ENCODE data around the gene SARS2.

Gene SARS2

DNA sequence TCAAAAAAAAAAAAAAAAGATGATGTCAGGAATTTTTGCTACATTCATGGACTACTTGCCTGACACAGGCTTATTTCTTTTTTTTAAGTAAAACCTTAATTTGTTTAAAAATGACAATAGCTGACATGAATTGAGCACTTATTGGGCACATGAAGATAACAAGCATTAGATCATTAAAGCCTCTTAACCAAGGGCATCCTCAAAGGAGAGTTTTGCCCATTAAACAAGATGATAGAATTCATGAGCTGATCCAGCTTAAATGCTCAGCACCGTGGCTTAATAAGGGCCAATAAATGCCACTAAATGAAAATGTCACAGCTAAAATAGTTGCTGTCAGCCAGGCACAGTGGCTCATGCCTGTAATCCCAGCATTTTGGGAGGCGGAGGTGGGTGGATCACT lies 25.7 kb upstream of the SARS2 start:
- H3K9ac ChIP-seq (ENCODE audit: low read length) = no peak overlapping the region
- no peaks in the 10 kb centered on the region for H3K9me3 ChIP-seq (ENCODE audit: low read length)
- H3K79me2 ChIP-seq (ENCODE audit: insufficient read depth, low read length) = no peaks in the 10 kb centered on the region
- no peaks in the 10 kb centered on the region for H3K4me1 ChIP-seq (ENCODE audit: insufficient read depth, low read length, severe bottlenecking)
- no peak overlapping the region for H3K4me2 ChIP-seq (ENCODE audit: low read length)
- H2AFZ ChIP-seq (ENCODE audit: low read length) = no peak overlapping the region
- no peak overlapping the region for H3K4me3 ChIP-seq (ENCODE audit: low read depth, low read length, poor library complexity, severe bottlenecking)
- no peaks in the 10 kb centered on the region for H3F3A ChIP-seq (ENCODE audit: insufficient read depth, low read length)
- no peak for TF ChIP-seq EZH2 (IDR thresholded peaks at IDR 0.05; ENCODE audit: borderline replicate concordance, low read length)
- H3K27ac ChIP-seq (ENCODE audit: low read depth, low read length, poor library complexity, severe bottlenecking) = no peak overlapping the region
- H3K27me3 ChIP-seq (ENCODE audit: insufficient read depth, low read length) = 0 out of 2 replicates have a peak, but pooled peaks cover 6% of the 10 kb centered on the region
- no peaks in the 10 kb centered on the region for H4K20me1 ChIP-seq (ENCODE audit: insufficient read depth, low read length)
- H3K9me2 ChIP-seq (ENCODE audit: low read depth, low read length) = no peaks in the 10 kb centered on the region
- H3K36me3 ChIP-seq (ENCODE audit: insufficient read depth, low read length) = no peaks in the 10 kb centered on the region

DNA sequence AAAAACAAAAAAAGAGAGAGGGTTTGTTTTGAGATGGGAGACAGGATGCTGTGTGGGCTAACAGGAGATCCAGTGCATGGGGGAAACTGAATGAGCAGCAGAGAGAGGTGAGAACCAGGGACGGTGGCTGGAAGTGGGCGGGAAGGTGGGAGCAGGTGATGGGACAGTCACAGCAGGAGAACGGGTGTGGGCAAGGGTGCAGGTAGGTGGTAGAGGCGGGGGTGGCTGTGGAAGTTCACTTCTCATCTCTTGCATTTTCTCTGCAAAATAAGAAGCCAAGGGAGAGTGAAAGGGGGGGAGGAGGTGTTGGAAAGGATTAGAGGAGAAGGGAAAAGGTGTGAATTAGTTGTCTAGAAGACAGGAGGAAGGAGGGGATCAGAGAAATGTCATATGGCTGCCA lies 23.1 kb upstream of the SARS2 start:
- Histone ChIP-seq H3K4me2 (ENCODE audit: low read length) (no peak overlapping the region), H3K9ac (ENCODE audit: low read length) (no peak overlapping the region), H3K79me2 (ENCODE audit: insufficient read depth, low read length) (no peaks in the 10 kb centered on the region), H3K36me3 (ENCODE audit: insufficient read depth, low read length) (no peaks in the 10 kb centered on the region), H3K27me3 (ENCODE audit: insufficient read depth, low read length) (0 out of 2 replicates have a peak, but pooled peaks cover 6% of the 10 kb centered on the region), H2AFZ (ENCODE audit: low read length) (no peak overlapping the region), H3F3A (ENCODE audit: insufficient read depth, low read length) (no peaks in the 10 kb centered on the region), H3K4me3 (ENCODE audit: low read depth, low read length, poor library complexity, severe bottlenecking) (no peak overlapping the region), H3K27ac (ENCODE audit: low read depth, low read length, poor library complexity, severe bottlenecking) (no peak overlapping the region), H3K9me2 (ENCODE audit: low read depth, low read length) (no peaks in the 10 kb centered on the region), H3K9me3 (ENCODE audit: low read length) (no peaks in the 10 kb centered on the region), H4K20me1 (ENCODE audit: insufficient read depth, low read length) (no peaks in the 10 kb centered on the region), H3K4me1 (ENCODE audit: insufficient read depth, low read length, severe bottlenecking) (no peaks in the 10 kb centered on the region)
- no peak for TF ChIP-seq EZH2 (IDR thresholded peaks at IDR 0.05; ENCODE audit: borderline replicate concordance, low read length)
- TF ChIP-seq, protein P1, sequence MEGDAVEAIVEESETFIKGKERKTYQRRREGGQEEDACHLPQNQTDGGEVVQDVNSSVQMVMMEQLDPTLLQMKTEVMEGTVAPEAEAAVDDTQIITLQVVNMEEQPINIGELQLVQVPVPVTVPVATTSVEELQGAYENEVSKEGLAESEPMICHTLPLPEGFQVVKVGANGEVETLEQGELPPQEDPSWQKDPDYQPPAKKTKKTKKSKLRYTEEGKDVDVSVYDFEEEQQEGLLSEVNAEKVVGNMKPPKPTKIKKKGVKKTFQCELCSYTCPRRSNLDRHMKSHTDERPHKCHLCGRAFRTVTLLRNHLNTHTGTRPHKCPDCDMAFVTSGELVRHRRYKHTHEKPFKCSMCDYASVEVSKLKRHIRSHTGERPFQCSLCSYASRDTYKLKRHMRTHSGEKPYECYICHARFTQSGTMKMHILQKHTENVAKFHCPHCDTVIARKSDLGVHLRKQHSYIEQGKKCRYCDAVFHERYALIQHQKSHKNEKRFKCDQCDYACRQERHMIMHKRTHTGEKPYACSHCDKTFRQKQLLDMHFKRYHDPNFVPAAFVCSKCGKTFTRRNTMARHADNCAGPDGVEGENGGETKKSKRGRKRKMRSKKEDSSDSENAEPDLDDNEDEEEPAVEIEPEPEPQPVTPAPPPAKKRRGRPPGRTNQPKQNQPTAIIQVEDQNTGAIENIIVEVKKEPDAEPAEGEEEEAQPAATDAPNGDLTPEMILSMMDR (IDR thresholded peaks at IDR 0.05; ENCODE audit: low read length) = no peak

DNA sequence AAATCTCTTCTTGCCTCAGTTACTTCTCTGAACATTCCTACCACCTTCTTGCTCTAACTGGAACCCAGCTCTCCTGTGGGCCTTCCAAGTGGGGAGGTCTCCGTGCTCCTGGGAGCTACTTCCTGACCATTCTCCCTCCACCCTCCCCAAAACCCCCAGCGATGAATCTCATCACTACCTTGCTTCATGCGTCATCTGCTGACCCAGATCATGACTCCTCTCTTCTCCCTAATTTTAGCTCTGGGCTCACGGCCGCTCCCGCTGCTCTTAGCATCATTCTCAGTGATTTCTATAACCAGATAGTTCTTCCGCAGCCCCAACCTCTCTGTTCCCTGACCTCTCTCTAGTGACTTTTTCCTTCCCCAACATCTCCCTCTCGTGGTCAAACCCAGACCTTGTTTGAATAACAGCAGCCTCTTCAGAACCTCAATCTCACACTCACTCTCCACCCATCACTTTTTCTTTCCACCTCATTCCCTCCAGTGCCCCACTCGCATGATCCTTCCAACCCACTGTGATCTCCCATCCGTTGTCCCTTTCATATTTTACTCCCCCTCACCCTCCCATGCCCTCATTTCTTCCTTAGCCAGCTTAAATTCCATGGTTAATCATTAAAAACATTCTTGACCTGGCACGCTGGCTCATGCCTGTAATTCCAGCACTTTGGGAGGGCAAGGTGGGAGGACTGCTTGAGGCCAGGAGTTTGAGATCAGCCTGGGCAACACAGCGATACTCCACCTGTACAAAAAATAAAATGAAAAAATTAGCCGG lies 22.0 kb upstream of the SARS2 start:
- Histone ChIP-seq H3K27ac (ENCODE audit: low read depth, low read length, poor library complexity, severe bottlenecking) (no peak overlapping the region), H3K9me3 (ENCODE audit: low read length) (no peaks in the 10 kb centered on the region), H3K79me2 (ENCODE audit: insufficient read depth, low read length) (no peaks in the 10 kb centered on the region), H4K20me1 (ENCODE audit: insufficient read depth, low read length) (no peaks in the 10 kb centered on the region), H3K4me2 (ENCODE audit: low read length) (no peak overlapping the region), H3K4me1 (ENCODE audit: insufficient read depth, low read length, severe bottlenecking) (no peaks in the 10 kb centered on the region), H2AFZ (ENCODE audit: low read length) (no peak overlapping the region), H3K36me3 (ENCODE audit: insufficient read depth, low read length) (no peaks in the 10 kb centered on the region), H3F3A (ENCODE audit: insufficient read depth, low read length) (no peaks in the 10 kb centered on the region), H3K9ac (ENCODE audit: low read length) (no peak overlapping the region), H3K27me3 (ENCODE audit: insufficient read depth, low read length) (0 out of 2 replicates have a peak, but pooled peaks cover 6% of the 10 kb centered on the region), H3K4me3 (ENCODE audit: low read depth, low read length, poor library complexity, severe bottlenecking) (no peak overlapping the region), H3K9me2 (ENCODE audit: low read depth, low read length) (no peaks in the 10 kb centered on the region)
- no peak for TF ChIP-seq EZH2 (IDR thresholded peaks at IDR 0.05; ENCODE audit: borderline replicate concordance, low read length)
- TF ChIP-seq, protein P1 (IDR thresholded peaks at IDR 0.05; ENCODE audit: low read length) = peak; percentile 62

DNA sequence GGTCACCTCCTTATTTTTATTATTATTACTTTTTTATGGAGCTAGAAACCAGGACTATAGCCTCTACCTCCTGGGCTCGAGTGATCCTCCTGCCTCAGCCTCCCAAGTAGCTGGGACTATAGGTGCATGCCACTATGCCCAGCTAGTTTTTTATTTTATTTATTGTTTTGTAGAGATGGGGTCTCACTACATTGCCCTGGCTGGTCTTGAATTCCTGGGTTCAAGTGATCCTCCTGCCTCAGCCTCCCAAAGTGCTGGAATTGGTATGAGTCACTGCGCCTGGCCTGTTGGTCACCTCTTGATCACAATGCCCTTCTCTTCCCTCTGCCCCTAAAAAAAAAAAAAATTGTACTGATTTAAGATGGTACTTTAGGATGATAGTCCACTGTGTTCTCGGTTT lies 20.6 kb upstream of the SARS2 start:
- Histone ChIP-seq H3K4me2 (ENCODE audit: low read length) (no peak overlapping the region), H3K27me3 (ENCODE audit: insufficient read depth, low read length) (0 out of 2 replicates have a peak, but pooled peaks cover 6% of the 10 kb centered on the region)

More for the DNA sequence above, 20.6 kb upstream of the SARS2 start:
- TF ChIP-seq, protein P1 (IDR thresholded peaks at IDR 0.05; ENCODE audit: low read length) = no peak
- no peak for TF ChIP-seq EZH2 (IDR thresholded peaks at IDR 0.05; ENCODE audit: borderline replicate concordance, low read length)
- H3K9me3 ChIP-seq (ENCODE audit: low read length) = no peaks in the 10 kb centered on the region
- no peaks in the 10 kb centered on the region for H3K4me1 ChIP-seq (ENCODE audit: insufficient read depth, low read length, severe bottlenecking)
- H3K36me3 ChIP-seq (ENCODE audit: insufficient read depth, low read length) = no peaks in the 10 kb centered on the region
- no peaks in the 10 kb centered on the region for H4K20me1 ChIP-seq (ENCODE audit: insufficient read depth, low read length)
- no peak overlapping the region for H2AFZ ChIP-seq (ENCODE audit: low read length)
- H3F3A ChIP-seq (ENCODE audit: insufficient read depth, low read length) = no peaks in the 10 kb centered on the region
- H3K9me2 ChIP-seq (ENCODE audit: low read depth, low read length) = no peaks in the 10 kb centered on the region
- H3K4me3 ChIP-seq (ENCODE audit: low read depth, low read length, poor library complexity, severe bottlenecking) = no peak overlapping the region
- H3K27ac ChIP-seq (ENCODE audit: low read depth, low read length, poor library complexity, severe bottlenecking) = no peak overlapping the region
- no peak overlapping the region for H3K9ac ChIP-seq (ENCODE audit: low read length)
- no peaks in the 10 kb centered on the region for H3K79me2 ChIP-seq (ENCODE audit: insufficient read depth, low read length)

Measured in OCI-LY1 (cell line).